ENCODE results near the gene SIX3.

DNA sequence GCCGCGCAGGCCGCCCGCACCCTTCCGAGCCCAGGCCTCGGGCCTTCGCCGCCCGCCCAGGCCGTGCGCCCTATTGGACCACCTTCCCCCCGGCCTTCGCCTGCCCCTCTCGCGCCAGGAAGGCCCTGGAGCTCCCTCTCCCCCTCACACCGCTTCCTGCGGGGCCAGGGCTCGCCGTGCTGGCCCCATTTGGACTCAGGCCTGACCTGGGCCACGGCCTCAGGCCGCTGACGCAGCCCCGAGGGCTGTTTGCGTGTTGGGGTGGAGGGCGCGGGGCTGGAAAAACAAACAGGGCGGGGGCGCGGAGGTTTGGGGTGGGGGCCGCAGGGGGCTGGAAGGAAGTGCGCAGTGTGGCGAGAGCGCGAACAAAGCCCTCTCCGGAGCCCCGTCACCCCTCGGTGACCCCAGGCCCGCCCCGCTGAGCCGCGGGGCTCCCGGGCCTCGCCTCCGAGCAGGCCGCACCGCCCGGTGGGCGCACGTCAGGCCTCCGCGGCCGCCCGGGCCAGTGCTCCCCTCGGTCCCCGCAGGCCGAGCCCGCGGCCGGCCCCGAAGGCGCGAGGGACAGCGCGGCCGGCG lies 12.3 kb upstream of the SIX3 start:
- TF ChIP-seq POLR2A (IDR thresholded peaks at IDR 0.05), result no peak
- TF ChIP-seq, protein P1, sequence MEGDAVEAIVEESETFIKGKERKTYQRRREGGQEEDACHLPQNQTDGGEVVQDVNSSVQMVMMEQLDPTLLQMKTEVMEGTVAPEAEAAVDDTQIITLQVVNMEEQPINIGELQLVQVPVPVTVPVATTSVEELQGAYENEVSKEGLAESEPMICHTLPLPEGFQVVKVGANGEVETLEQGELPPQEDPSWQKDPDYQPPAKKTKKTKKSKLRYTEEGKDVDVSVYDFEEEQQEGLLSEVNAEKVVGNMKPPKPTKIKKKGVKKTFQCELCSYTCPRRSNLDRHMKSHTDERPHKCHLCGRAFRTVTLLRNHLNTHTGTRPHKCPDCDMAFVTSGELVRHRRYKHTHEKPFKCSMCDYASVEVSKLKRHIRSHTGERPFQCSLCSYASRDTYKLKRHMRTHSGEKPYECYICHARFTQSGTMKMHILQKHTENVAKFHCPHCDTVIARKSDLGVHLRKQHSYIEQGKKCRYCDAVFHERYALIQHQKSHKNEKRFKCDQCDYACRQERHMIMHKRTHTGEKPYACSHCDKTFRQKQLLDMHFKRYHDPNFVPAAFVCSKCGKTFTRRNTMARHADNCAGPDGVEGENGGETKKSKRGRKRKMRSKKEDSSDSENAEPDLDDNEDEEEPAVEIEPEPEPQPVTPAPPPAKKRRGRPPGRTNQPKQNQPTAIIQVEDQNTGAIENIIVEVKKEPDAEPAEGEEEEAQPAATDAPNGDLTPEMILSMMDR (IDR thresholded peaks at IDR 0.05), result no peak

Data from body of pancreas (tissue), 4 donors.